Stimulated activated CD4-positive, alpha-beta T cell treated with anti-CD3 and anti-CD28 coated beads, TNF-alpha, amount 100 ng/mL, for 48 hours (primary cell): Measurements from ENCODE around the gene CCNA1.
A peak's percentile ranks its signal among the peaks of the same experiment; 100 is the strongest.

ENCODE experiments used
- DNase-seq, 3 donors: peaks; one replicate each; pipeline ENCODE4 v3.0.0-alpha.2; 2020; ENCODE audit warnings: low read depth in 3 of 3

CCNA1 gene

DNA sequence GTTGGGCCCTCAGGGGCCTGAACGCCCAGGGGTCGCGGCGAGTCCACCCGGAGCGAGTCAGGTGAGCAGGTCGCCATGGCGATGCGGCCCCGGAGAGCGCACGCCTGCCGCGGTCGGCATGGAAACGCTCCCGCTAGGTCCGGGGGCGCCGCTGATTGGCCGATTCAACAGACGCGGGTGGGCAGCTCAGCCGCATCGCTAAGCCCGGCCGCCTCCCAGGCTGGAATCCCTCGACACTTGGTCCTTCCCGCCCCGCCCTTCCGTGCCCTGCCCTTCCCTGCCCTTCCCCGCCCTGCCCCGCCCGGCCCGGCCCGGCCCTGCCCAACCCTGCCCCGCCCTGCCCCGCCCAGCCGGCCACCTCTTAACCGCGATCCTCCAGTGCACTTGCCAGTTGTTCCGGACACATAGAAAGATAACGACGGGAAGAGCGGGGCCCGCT is at the start of gene CCNA1:
Gene CCNA1, plus strand, starts transcription at position 390 of the 439 bp plus-strand sequence. CDS start 562 bp downstream, outside the sequence.
- DNase-seq = no peak

DNA sequence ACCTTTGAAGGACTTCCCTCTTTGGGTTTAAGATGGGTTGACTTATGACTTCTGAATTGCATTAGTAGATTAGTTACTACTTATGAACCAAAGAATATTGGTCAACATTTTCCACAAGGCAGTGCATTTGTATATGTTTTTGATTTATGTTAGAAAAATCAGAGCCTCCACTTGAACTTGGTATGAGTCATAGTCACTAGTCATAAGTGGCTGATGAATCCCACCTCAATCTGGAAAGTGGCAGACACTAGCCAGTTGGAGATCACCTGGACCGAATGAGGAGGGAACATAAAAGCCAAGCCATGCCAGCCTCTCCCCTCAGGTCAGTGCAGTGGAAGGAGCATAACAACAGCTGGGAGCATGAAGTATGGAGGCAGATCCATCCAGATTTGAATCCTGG is 46.8 kb upstream of the CCNA1 start:
- no peak for DNase-seq

- DNase-seq = no peak
Observed at GRCh38 chr13:36395280-36395679, 37.0 kb upstream of the CCNA1 start.

- DNase-seq = no peak
Observed at GRCh38 chr13:36405151-36405550, 27.1 kb upstream of the CCNA1 start.

DNA sequence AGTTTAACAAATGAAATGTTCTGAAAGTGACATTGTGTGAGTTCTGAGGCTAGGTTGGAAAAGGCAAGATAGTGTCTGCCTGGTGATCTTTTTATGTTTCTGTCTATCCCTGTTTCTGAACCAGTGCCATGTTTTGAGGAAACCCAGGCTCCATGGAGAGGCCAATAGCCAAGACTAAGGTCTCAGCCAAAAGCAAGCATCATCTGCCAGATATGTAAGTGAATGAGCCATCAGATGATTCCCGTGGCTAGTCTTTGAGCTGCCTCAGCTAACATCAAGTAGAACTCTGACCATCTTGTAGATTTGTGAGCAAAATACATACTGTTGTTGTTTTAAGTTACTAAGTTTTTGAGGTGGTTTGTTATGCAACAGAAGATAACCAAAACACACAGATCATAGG is 19.6 kb upstream of the CCNA1 start:
- no peak for DNase-seq

GRCh38 chr13:36413161-36413560 is 19.1 kb upstream of the CCNA1 start:
- no peak for DNase-seq

DNA sequence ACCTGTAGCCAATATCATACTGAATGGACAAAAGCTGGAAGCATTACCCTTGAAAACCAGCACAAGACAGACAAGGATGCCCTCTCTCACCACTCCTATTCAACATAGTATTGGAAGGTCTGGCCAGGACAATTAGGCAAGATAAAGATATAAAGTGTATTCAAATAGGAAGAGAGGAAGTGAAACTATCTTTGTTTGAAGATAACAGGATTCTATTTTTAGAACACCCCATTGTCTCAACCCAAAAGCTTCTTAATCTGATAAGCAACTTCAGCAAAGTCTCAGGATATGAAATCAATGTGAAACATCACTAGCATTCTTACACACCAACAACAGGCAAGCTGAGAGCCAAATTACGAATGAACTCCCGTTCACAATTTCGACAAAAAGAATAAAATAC is 17.8 kb upstream of the CCNA1 start:
- DNase-seq = no peak

GRCh38 chr13:36417331-36417730 is 15.0 kb upstream of the CCNA1 start:
- DNase-seq = no peak

DNA sequence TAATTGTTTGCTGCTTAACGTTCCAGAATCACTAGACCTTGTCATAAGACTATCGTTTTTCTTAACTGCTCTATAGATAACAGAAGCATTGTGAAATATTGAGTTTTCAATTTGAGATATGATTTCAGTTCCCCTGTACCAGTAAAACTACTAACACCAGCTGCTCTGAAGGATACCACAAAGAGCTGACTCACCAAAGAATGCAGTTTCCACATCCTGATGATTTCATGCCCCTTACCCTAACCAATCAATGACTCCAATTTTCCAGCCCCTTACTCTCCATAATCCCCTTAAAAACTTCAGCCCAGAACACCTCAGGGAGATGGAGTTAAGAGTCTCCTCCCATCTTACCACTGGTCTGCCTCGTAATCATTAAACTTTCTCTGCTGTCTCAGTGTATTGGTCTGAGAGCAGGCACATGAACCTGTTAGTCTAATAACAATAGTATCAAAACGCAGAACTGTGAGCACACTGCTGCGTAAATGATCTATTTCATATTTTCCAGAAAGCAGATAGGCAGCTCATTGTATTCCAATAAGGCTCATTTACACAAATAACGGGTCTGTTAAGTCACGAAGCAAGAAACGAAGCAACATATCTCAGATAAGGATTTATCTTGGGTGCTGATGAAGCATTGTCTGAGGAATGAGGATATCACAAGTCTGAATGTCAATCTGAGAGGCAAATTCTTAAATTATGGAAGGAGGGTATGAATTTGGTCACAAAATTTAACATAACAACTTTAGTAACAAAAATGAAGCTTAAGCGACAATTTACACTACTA is 14.1 kb upstream of the CCNA1 start:
- no peak for DNase-seq

DNA sequence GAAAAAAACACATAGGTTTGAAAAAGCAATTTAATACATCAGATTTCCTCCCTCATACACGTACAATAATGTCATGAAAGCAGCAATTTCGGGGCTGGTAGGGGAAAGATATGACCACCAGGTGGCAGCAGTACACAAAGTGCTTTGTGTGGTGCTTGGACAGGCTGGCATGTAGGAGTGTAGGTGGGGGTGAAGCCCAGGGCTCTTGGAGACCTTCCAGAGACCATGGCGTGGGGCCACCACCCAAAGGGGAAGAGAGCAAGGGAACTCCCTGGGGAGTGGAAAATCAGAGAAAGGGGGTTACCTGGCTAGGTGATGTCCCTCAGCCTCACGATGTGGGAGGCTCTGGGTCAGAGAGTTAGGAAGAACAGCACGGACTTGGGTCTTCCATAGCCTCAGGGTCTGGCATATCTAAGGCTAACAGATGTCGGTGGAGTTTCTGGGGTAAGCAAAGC is 11.8 kb upstream of the CCNA1 start:
- DNase-seq = peak; percentile 40 to 72 (median 51)

DNA sequence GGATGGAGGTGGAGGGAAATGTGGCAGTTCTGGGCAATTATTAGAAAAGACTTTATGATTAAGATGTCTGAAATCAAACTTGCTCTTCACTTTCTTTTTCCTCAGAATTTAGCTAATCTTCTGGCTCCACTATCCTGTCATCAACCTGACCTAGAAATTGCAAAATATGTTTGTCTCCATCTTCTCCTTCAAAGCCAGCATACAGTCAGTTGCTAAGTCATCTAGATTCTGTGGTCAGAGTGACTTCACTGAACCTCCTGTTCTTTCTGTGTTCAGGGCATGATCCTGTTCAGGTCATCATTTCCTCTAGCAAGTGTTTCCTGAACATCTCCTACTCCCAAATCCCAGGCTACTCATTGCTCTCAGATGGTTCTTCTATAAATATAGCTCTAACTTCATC is 10.8 kb upstream of the CCNA1 start:
- DNase-seq = no peak

DNA sequence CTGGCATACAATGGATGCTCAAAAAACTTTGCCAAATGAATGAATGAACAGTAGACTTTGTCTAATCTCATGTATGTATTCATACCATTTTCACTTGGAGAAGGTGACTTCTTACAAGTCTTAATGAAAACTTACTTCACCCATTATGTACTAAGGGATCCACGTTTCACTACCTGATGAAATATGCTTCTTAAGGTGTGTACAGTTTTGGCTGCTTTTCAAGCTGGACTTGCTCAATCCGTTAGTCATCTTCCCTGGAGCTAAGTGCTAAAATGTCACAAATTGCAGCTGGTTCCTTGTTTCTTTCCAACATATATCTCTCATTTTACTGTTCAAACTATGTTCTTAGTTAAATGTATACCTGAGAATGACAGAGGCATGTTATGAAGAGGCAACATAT is 4.2 kb upstream of the CCNA1 start:
- DNase-seq = no peak

DNA sequence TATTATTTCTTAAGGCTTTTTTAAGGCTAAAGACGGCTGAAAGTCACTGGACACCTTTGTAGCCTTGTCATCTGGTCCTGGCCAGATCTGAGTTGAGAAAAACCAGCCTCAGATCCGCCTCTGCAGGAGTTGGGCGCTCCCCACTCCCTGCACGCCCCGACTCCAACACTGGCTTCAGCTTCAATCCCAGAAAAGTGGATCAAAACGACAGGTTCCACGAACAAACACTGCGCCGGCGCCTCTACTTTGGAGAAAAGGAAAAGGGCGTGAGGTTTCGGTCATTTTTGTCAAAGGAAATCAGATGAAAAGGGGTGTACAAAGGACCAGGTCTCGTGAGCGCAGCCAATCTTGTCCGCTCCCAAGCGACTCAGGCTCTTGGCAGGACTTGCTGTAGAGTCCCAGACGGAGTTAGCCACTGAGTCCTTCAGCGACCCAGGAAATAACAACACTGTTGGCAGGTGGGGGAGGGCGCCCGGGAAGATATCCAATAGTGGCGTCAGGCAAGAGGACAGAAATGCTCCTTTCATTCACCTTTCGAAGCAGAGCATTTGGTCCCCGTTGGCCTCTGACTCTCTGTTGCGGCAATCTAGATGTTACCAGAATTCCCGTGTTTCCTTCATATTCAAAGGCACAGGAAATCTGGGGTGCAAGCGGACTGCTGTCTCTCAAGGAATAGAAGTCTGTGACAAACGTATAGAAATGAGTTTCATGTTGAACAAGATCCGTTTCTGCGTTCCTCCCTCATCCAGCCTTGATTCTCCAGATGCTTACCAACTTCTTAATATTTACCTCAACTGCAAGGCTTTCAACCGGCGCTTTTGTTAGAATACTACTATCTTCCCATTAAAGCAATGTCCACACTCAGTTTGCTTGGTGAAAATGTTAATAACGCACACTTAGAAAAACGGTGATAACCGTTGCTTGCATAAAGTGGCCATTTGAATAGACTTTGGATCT is 1.8 kb upstream of the CCNA1 start:
- no peak for DNase-seq

GRCh38 chr13:36431204-36432105 is 840 bp upstream of the CCNA1 start:
- no peak for DNase-seq

GRCh38 chr13:36436811-36437210 is 4.5 kb downstream of the CCNA1 start:
- DNase-seq = no peak

DNA sequence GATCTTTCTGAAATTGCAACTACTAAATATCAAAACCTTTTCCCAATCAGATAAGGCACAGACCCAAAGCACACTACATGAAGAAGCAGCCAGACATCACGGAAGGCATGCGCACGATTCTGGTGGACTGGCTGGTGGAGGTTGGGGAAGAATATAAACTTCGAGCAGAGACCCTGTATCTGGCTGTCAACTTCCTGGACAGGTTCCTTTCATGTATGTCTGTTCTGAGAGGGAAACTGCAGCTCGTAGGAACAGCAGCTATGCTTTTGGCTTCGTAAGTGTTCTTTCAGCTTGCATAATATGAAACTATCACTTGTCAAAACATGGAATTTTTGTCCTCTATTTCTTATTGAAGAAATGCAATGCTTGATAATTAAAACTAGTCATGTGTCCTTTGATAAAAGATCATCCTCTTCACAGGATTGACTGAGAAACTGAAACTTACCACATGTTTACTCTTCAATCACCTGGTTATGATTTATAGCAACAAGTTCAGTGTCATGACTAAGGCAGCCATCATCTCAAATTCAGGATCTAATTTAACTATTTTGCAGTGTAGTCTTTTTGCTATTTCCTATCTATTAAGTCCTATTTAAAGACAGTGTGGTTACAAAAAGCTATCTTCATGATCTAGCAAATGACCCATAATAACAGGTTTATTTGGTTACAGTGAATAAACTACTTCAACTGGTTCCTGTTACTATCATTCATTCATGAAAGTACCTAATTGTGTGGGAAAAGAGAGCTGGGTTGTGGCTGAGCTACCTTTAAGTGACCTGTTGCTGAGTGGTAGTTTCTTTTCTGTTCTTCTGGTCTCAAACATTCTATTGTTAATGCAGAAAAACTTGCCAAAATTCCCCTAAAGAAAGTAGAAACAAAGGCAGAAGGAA is 6.5 kb downstream of the CCNA1 start:
- no peak for DNase-seq

- DNase-seq = no peak
Observed at GRCh38 chr13:36445278-36445677, 13.0 kb downstream of the CCNA1 start.

- no peak for DNase-seq
Observed at GRCh38 chr13:36445891-36446351, 13.6 kb downstream of the CCNA1 start.

GRCh38 chr13:36447501-36447900 is 15.2 kb downstream of the CCNA1 start:
- DNase-seq = no peak

DNA sequence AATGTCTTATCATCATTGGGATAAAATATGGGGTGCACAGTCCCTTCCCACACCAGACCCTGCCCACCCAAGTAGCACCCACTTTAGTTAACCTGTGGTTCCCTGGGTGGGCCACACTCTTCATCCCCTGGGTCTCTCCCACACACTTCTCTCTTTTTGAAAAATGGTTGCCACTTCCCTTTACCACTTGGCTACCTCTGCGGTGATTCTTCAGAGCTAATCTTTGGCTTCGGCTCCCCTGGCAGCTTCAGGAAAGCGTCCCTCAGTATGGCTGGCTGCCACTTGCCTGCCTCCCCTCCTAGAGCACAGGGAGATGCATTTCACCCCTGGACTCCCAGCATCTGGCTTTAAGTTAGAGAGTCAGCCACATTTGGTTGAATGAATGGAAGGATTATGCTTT is 18.2 kb downstream of the CCNA1 start:
- no peak for DNase-seq
